ENCODE data around the gene RAMP1. TPM values are rescaled to one million over a fixed set of nuclear protein-coding genes. Genes with fewer than 3 reads are reported as not detected.
A peak's percentile ranks its signal among the peaks of the same experiment; 100 is the strongest.

RAMP1 gene
- total and polyA plus RNA-seq, 8 donors: 53.3 to 87.6 (median 61.7) TPM

DNA sequence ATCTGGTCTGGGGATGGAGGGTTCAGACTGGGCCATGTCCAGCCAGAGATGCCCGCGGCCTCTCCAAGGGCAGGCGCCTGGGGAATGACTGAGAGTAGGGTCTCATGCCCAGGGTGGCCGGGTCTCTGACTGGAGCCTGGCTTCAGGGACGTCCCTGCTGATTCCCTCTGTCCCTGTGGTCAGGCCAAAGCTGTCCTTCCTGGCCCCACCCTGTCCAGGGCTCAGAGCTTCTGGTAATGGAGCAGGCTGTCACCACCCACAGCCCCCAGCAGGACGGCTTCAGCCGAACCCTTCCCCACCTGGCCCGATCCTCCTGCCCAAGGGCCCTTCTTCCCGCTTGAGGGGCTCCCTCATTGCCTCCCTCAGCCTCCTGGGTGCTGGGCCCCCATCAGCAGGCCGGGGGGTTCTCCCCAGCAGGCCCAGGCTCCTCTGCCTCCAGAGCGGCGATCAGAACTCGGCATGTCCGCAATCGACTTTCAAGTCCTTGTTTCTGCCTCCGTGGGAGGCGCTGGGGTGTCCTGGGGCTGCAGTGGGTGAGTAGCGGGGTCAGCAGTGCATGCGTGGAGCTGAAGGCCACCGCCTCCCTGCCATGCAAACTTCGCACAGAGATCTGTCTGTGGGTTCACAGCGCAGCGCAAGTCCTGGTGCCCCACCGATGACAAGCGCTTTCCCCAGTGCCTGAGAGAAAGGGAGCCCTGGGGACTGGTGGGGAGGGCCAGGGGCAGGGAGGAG lies 18.3 kb downstream of the RAMP1 start:
- Histone ChIP-seq H3K27ac (no peak overlapping the region), H3K9me3 (no peaks in the 10 kb centered on the region), H3K36me3 (peaks cover 0 to 16% (median 0%) of the 10 kb centered on the region in 3 donors), H3K27me3 (no peaks in the 10 kb centered on the region), H3K4me3 (no peak overlapping the region), H3K4me1 (peaks cover 0 to 4% (median 0%) of the 10 kb centered on the region in 3 donors)
- intact Hi-C loops (cut with DNase I): no loop called here
- DNase-seq: peak in 1 of 6 donors; percentile 59
- no peak for FAIRE-seq
- WGBS, 2 donors: 94% methylated on average over 25 of the region's 25 CpGs
- TF ChIP-seq, protein P1, sequence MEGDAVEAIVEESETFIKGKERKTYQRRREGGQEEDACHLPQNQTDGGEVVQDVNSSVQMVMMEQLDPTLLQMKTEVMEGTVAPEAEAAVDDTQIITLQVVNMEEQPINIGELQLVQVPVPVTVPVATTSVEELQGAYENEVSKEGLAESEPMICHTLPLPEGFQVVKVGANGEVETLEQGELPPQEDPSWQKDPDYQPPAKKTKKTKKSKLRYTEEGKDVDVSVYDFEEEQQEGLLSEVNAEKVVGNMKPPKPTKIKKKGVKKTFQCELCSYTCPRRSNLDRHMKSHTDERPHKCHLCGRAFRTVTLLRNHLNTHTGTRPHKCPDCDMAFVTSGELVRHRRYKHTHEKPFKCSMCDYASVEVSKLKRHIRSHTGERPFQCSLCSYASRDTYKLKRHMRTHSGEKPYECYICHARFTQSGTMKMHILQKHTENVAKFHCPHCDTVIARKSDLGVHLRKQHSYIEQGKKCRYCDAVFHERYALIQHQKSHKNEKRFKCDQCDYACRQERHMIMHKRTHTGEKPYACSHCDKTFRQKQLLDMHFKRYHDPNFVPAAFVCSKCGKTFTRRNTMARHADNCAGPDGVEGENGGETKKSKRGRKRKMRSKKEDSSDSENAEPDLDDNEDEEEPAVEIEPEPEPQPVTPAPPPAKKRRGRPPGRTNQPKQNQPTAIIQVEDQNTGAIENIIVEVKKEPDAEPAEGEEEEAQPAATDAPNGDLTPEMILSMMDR (IDR thresholded peaks at IDR 0.05): no peak
- ATAC-seq: no peak

DNA sequence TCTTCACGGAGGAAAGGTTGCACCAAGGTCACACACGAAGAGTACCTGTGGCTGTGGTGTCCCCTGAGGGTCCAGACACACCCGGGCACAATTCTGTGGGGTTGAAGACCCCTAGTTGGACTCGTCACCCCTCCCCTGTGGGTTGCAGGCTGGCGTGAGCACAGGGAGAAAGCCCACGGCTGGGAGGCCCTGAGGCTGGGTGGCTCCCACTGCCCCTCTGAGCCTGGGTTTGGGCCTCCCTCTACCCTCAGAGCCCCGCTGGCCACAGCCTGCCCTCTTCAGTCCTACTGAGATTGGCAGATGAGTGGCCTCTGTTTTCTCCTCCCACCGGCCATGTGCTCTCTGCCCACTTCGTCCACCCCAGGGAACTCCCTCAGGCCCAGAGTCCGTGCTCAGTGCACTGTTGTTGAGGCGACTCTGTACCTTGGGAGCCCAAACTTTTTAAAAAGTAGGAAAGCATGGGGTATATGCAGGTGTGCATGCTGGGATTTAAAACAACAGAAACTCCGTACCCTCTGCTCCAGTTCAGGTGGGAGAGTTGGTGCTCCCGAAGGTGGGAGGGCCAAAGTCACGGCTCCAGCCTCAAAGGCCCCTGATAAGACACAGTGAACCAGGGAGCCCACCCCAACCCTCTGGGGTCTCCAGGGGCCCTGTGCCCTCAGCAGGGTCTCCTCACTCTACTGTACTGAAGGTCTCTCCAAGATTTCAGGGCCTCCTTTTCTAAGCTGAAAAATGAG lies 19.1 kb downstream of the RAMP1 start:
- WGBS, 2 donors: 90 to 91% methylated on average over 14 of the region's 14 CpGs

DNA sequence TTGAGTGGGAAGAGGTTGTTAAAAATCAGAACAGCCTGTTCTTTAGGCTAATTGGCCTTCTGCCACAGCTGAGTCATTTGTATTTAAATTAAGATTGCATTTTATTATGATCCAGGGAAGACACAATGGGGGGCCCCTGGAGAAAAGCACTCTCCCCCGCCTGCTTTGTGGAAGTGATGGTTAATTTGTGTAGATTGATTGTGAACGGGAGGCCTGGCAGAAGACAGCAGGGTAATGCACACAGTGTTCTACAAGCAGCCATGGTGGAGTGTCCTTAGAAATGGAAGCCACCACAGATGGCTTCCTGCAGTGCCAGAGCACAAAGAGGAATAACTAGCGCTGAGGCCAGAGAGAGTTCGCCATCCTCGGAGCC lies 19.6 kb downstream of the RAMP1 start:
- WGBS, 2 donors: 94 to 95% methylated on average over 5 of the region's 5 CpGs

More for the DNA sequence above, 19.1 kb downstream of the RAMP1 start:
- TF ChIP-seq, protein P1 (IDR thresholded peaks at IDR 0.05): no peak
- Histone ChIP-seq H3K27ac (no peak overlapping the region), H3K36me3 (peaks cover 0 to 16% (median 0%) of the 10 kb centered on the region in 3 donors), H3K4me1 (no peaks in the 10 kb centered on the region), H3K4me3 (no peak overlapping the region), H3K9me3 (no peaks in the 10 kb centered on the region), H3K27me3 (no peaks in the 10 kb centered on the region)
- DNase-seq: no peak
- no peak for ATAC-seq
- no peak for FAIRE-seq
- intact Hi-C loops (cut with DNase I): no loop called here

DNA sequence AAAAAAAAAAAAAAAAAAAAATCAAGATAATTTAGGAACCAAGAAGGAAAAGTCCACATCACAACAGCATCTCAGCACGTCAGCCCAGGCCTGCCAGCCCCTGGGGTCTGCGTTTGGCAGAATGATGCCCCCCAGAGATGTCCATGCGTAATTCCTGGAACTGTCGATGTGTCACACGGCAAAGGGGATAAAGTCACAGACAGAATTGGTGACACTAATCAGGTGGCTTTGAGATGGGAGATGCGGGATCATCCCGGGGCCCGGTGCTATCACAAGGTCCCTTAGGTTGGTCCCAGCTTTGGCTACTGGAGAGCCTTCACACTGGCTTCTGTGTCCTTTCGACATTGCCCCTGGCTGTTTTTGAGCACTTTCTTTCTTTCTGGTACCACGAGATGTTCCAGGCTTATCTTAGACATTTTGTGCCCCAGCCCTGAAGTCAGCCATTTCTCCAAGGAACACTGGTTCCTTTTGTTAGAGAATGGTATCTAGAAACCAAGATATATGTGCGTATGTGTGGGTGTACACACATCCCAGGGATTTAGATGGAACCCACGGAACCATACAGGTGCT lies 20.7 kb downstream of the RAMP1 start:
- H3K4me3 ChIP-seq: no peak overlapping the region
- TF ChIP-seq, protein P1 (IDR thresholded peaks at IDR 0.05): no peak
- DNase-seq: no peak
- H3K36me3 ChIP-seq: peaks cover 0 to 22% (median 0%) of the 10 kb centered on the region in 3 donors
- H3K4me1 ChIP-seq: no peaks in the 10 kb centered on the region
- no peaks in the 10 kb centered on the region for H3K9me3 ChIP-seq
- 94 to 95% methylated on average over 12 of the region's 12 CpGs for WGBS, 2 donors
- intact Hi-C loops (cut with DNase I): no loop called here
- no peak for ATAC-seq
- no peak for FAIRE-seq
- H3K27me3 ChIP-seq: no peaks in the 10 kb centered on the region
- H3K27ac ChIP-seq: no peak overlapping the region

More for the DNA sequence above, 19.6 kb downstream of the RAMP1 start:
- intact Hi-C loops (cut with DNase I): no loop called here
- H3K27me3 ChIP-seq: no peaks in the 10 kb centered on the region
- ATAC-seq (no peak), DNase-seq (no peak), FAIRE-seq (no peak)
- H3K4me1 ChIP-seq: no peaks in the 10 kb centered on the region
- H3K9me3 ChIP-seq: no peaks in the 10 kb centered on the region
- TF ChIP-seq, protein P1 (IDR thresholded peaks at IDR 0.05): no peak
- peaks cover 0 to 16% (median 0%) of the 10 kb centered on the region in 3 donors for H3K36me3 ChIP-seq
- no peak overlapping the region for H3K4me3 ChIP-seq
- H3K27ac ChIP-seq: no peak overlapping the region

All from pancreas (tissue), 10 donors.